Activated T-cell treated with anti-CD3 and anti-CD28 coated beads for 1 hour (primary cell): ENCODE data around the gene WNT7B.

Source experiments
- DNase-seq: peaks from one replicate; pipeline ENCODE4 v3.0.0-alpha.2; 2020; ENCODE audit warnings: low read depth

WNT7B gene

DNA sequence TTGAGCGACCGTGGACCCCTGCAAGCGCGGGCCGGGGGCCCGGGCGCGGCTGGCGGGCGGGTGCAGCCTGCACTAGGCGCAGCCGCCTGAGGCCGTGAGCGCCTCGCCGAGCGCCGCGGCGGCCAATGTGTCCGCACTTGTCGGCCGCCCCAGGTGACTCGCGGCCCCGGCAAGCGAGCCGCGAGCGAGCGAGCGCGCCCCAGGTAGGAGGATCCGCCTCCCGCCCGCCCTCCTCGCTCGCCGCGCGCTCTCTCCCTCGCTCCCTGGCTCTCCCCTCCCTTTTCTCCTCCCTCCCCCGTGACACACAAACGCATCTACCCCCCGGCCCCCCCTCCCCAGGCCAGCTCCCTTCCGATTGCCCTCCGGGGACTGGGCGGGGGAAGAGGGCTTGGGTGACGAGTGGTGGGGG is at the start of gene WNT7B:
Gene WNT7B (minus strand): TSS at position 160 of the 409 bp plus-strand sequence. CDS start 408 bp downstream, outside the sequence.
- DNase-seq: no peak

- DNase-seq: no peak
These were observed 49.3 kb upstream of the WNT7B start for GRCh38 chr22:46025973-46026898.

GRCh38 chr22:46025225-46025972 is 48.4 kb upstream of the WNT7B start:
- no peak for DNase-seq

DNA sequence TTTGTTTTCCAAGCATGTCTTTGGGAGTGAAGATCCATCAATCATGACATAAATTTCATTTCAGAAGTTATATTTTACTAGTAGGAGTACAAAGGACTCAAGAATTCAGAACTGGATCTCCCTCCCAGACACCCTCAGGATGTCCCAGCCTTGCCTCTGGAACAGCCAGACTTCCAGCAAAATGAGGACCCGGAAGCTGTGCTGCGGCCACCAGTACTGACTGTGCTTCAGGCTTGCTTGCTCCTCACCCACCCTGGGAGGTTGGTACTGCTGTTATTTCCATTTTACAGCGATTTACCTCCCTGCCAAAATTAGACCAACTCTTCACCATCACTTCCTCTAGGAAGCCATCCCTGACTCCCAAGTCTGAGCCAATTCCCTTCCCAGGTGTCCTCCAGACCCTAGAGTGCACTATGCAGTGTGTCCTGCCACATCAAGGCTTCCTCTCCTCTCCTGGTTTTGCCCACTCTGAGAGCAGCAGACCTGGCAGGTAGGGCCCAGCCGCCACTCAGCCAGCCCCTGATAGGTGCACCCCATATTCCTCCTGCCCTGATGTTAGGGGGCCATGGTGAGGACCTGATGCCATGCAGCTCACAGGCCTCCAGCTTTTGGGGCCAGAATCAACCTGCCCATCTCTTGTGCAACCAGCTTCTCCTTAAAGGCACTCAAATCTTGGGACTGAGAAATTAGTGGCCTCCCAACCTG is 47.3 kb upstream of the WNT7B start:
- DNase-seq: no peak

GRCh38 chr22:46023558-46023981 is 46.6 kb upstream of the WNT7B start:
- no peak for DNase-seq

GRCh38 chr22:46022881-46023512 is 46.0 kb upstream of the WNT7B start:
- DNase-seq: no peak

- no peak for DNase-seq
These were observed 44.6 kb upstream of the WNT7B start for GRCh38 chr22:46021577-46021976.

- DNase-seq: no peak
These were observed 42.4 kb upstream of the WNT7B start for GRCh38 chr22:46019351-46019750.

DNA sequence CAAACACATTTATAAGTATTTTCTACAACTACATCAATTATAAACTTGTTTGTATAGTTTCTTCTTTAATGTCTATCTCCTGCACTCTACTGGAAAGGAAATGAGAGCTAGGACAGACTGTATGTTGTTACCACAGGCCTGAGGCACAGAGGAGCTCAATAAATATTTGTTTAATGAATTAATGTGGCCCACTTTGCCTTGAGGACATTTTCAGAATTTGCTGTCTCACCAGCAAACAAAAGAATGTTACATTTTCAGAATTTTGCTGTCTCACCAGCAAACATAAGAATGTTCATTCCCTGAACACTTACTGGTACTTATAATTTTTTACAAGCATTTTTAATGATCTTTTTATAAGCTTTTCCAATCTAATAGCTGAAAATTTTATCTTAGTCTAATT is 41.9 kb upstream of the WNT7B start:
- no peak for DNase-seq

DNA sequence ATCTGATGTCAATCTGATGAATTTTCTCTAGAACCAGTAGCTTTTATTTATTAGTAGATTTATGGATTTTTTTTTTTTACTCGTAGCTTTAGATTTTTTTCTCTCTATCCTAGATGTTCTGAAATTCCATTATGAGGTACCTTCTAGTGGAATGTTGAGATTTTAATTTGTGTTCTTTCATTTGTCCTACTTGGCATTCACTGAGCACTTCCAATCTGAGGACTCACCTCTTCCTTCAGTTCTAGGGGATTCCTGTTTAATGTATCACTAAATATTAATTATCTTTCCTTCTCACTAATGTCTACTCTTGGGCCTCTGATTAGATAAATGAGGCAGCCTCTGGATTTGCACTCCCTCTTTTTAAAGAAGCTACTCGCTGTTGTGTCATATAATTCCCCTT is 40.2 kb upstream of the WNT7B start:
- no peak for DNase-seq

DNA sequence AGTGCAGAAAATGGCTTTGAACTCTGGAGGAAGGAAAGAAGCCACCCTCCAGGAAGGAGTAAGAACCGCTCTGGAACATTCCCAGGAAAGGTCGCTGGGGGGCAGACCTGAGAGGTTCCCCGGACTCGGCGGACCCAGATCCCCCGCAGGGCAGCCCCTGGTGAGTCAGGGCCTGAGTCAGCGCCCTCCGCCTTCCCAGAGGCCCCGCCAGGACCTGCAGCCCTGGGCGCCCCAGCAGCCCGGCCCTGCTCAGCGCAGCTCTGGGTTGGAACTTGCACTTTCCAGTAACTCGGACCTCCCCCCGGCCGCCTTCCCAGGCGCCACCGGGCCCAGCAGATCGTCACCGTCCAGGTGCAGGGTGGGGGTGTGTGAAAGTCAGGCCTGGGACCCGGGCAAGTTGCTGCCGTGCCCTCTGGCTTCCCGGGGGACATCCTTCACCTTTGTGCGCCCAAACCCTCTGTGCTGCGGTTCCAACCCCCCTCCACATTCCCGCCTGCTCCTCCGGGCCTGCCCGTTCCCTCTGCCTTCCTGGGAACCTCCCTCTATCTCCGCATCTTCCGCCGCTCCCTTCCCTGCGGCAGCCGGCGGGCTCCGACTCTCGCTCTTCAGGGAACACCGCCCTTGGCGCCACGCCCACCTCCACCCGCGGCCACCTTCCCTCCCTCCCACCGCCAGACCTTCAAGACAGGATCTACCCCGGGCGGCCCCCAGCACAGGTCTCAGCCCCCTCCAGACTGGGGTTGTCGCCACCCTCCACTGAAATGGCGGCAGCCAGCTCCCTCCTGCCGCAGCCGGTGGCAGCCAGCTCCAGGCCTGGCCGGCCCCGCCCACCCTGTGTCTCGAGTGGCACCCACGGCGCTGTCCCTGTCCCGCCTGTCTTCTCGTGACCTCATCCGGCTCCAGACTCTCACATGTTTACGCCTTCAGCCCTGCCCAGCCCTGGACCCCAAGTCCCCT is 36.8 kb upstream of the WNT7B start:
- peak; percentile 86 for DNase-seq

DNA sequence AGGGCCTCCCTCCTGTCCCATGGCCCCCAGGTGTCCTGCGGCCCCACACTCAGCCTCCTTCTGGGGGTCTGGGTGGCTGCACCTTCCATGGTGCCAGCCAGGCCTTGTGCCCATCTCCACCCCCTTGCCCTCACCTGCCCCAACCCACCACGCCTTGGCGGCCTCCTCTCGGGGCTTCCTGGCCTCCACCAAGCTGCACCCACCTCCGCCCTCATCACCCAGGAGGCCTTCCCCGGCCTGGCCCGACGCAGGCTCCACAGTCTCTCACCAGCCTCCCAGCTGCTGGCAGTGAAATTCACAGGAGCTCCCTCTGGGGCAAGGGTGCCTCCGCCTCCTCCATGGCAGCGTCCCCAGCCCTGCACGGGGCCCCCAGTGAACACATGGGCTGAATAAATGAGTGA is 35.9 kb upstream of the WNT7B start:
- no peak for DNase-seq

GRCh38 chr22:46012182-46012880 is 35.4 kb upstream of the WNT7B start:
- DNase-seq: no peak

- DNase-seq: no peak
These were observed 34.7 kb upstream of the WNT7B start for GRCh38 chr22:46011627-46012181.

GRCh38 chr22:46010951-46011626 is 34.1 kb upstream of the WNT7B start:
- no peak for DNase-seq

GRCh38 chr22:46010207-46010867 is 33.4 kb upstream of the WNT7B start:
- DNase-seq: no peak

GRCh38 chr22:46009730-46010129 is 32.8 kb upstream of the WNT7B start:
- no peak for DNase-seq

- no peak for DNase-seq
These were observed 32.1 kb upstream of the WNT7B start for GRCh38 chr22:46008836-46009596.
